Thoracic aorta (tissue), 2 donors: ENCODE data around the gene DHX32. TPM values are rescaled to one million over a fixed set of nuclear protein-coding genes. Genes with fewer than 3 reads are reported as not detected.
"Not testable (repeated sequence)": the region's sequence is repeated elsewhere in the genome, so short reads cannot be mapped to it uniquely, and the experiment has no call there.

Experiments
- ATAC-seq: fragments of 150-250 bp; one replicate; pipeline ENCODE4 v1.8.0; 2017; ENCODE audit warnings: low read depth; ENCODE audit not compliant: insufficient number of reproducible peaks, low FRiP score
- DNase-seq: peaks from one replicate; pipeline ENCODE4 v3.0.0-alpha.2; 2020; ENCODE audit warnings: low spot score
- H3K27ac ChIP-seq, 2 donors: fragments of 200-600 bp; sonication (generic); 1 replicate in 1 of 2; 2 replicates in 1 of 2; pipeline ENCODE4 v1.5.1; 2016; ENCODE audit warnings: mild to moderate bottlenecking in 2 of 2, moderate library complexity in 2 of 2
- H3K27me3 ChIP-seq: fragments of 200-600 bp; sonication (generic); replicated peaks from 2 replicates; pipeline ENCODE4 v1.6.0; 2016; ENCODE audit warnings: mild to moderate bottlenecking; ENCODE audit not compliant: insufficient read depth
- H3K36me3 ChIP-seq: fragments of 200-600 bp; sonication (generic); one replicate; pipeline ENCODE4 v1.5.1; 2016
- H3K4me1 ChIP-seq, 2 donors: fragments of 200-600 bp; sonication (generic); 1 replicate in 1 of 2; 2 replicates in 1 of 2; pipeline versions ENCODE4 v1.5.1 to v1.6.0; 2016; ENCODE audit warnings: low read depth in 2 of 2, mild to moderate bottlenecking in 1 of 2; ENCODE audit not compliant: control insufficient read depth in 1 of 2
- H3K4me3 ChIP-seq: fragments of 200-600 bp; sonication (generic); 2 replicates; pipeline ENCODE4 v1.5.1; 2016; ENCODE audit warnings: mild to moderate bottlenecking
- H3K9me3 ChIP-seq: fragments of 200-600 bp; sonication (generic); 2 replicates; pipeline ENCODE4 v1.5.1; 2016
- CTCF ChIP-seq: fragments of 200-600 bp; sonication (generic); IDR thresholded peaks from one replicate; pipeline ENCODE4 v1.5.1; 2019; ENCODE audit warnings: antibody characterized with exemption
- total RNA-seq, 2 donors: library from RNA; depleted of rRNA; stranded (reverse); fragments of >200 nt; gene quantifications; one replicate each; pipeline versions ENCODE4 v1.1.0 to v1.2.3, GENCODE V29; 2016

The DHX32 gene
- total RNA-seq, 2 donors from 2014 or later = 11.1 to 14.0 TPM

GRCh38 chr10:125894176-125894575 lies 13.1 kb upstream of the DHX32 start:
- ATAC-seq, H3K4me3 ChIP-seq, H3K27ac ChIP-seq, H3K36me3 ChIP-seq, H3K27me3 ChIP-seq, DNase-seq, H3K9me3 ChIP-seq, H3K4me1 ChIP-seq: not testable (repeated sequence)

- not testable (repeated sequence) for H3K36me3 ChIP-seq, H3K27me3 ChIP-seq, ATAC-seq, DNase-seq, H3K4me1 ChIP-seq, H3K4me3 ChIP-seq, H3K27ac ChIP-seq, H3K9me3 ChIP-seq
Observed at GRCh38 chr10:125892402-125892801, 11.3 kb upstream of the DHX32 start.

- ATAC-seq, H3K27ac ChIP-seq, H3K4me3 ChIP-seq, DNase-seq, H3K9me3 ChIP-seq, H3K27me3 ChIP-seq, H3K4me1 ChIP-seq, H3K36me3 ChIP-seq: not testable (repeated sequence)
Observed at GRCh38 chr10:125889441-125889840, 8.3 kb upstream of the DHX32 start.

- TF ChIP-seq CTCF = no peak
- no peak overlapping the region for H3K27ac ChIP-seq
- no peak for DNase-seq
- H3K9me3 ChIP-seq = no peaks in the 10 kb centered on the region
- no peak overlapping the region for H3K4me3 ChIP-seq
- ATAC-seq = no peak
- no peaks in the 10 kb centered on the region for H3K36me3 ChIP-seq
- no peaks in the 10 kb centered on the region for H3K27me3 ChIP-seq
- H3K4me1 ChIP-seq = no peaks in the 10 kb centered on the region
Observed at GRCh38 chr10:125886914-125887512, 5.9 kb upstream of the DHX32 start.

GRCh38 chr10:125883211-125883610 lies 2.1 kb upstream of the DHX32 start:
- no peak for TF ChIP-seq CTCF
- ATAC-seq = no peak
- no peak overlapping the region for H3K4me3 ChIP-seq

GRCh38 chr10:125882596-125882995 lies 1.5 kb upstream of the DHX32 start:
- no peaks in the 10 kb centered on the region for H3K27me3 ChIP-seq

More at GRCh38 chr10:125883211-125883610, 2.1 kb upstream of the DHX32 start:
- DNase-seq = no peak
- no peaks in the 10 kb centered on the region for H3K36me3 ChIP-seq
- no peak overlapping the region for H3K27ac ChIP-seq
- H3K9me3 ChIP-seq = no peaks in the 10 kb centered on the region
- no peaks in the 10 kb centered on the region for H3K27me3 ChIP-seq
- H3K4me1 ChIP-seq = no peaks in the 10 kb centered on the region

More at GRCh38 chr10:125882596-125882995, 1.5 kb upstream of the DHX32 start:
- H3K36me3 ChIP-seq = no peaks in the 10 kb centered on the region
- no peaks in the 10 kb centered on the region for H3K4me1 ChIP-seq
- no peak for ATAC-seq
- H3K9me3 ChIP-seq = no peaks in the 10 kb centered on the region
- H3K27ac ChIP-seq = no peak overlapping the region
- no peak for DNase-seq
- TF ChIP-seq CTCF = no peak
- H3K4me3 ChIP-seq = no peak overlapping the region
